Suprapubic skin (tissue), 3 donors: ENCODE measurements around the gene AGTRAP.

Source experiments
- EP300 ChIP-seq: sonication (generic); formaldehyde crosslinking; IDR thresholded peaks from one replicate; pipeline ENCODE4 v1.6.1; 2017; ENCODE audit warnings: antibody characterized with exemption
- TF ChIP-seq, protein P1 (sequence below), 2 donors: fragments of 200-600 bp in 1 of 2; fragments of 450-650 bp in 1 of 2; sonication (generic) in 1 of 2; IDR thresholded peaks; one replicate each; pipeline ENCODE4 v1.5.1; 2016 to 2019; ENCODE audit warnings: antibody characterized with exemption in 2 of 2, mild to moderate bottlenecking in 1 of 2, moderate library complexity in 1 of 2

DNA sequence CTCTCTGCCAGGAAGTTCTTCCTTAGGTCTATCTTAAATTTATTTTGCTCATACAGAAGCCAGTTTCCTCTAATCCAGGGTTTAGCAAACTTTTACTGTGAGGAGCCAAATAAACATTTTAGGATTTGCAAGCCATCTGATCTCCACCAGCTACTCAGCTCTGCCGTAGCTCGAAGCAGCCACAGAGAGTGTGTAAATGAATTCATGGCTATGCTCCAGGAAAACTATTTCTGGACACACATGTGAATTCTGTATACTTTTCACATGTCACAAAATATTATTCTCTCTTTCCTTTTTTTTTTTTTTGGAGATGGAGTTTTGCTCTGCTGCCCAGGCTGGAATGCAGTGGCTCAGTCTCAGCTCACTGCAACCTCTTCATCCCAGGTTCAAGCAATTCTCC is 13.4 kb upstream of the AGTRAP start:
- TF ChIP-seq, protein P1, sequence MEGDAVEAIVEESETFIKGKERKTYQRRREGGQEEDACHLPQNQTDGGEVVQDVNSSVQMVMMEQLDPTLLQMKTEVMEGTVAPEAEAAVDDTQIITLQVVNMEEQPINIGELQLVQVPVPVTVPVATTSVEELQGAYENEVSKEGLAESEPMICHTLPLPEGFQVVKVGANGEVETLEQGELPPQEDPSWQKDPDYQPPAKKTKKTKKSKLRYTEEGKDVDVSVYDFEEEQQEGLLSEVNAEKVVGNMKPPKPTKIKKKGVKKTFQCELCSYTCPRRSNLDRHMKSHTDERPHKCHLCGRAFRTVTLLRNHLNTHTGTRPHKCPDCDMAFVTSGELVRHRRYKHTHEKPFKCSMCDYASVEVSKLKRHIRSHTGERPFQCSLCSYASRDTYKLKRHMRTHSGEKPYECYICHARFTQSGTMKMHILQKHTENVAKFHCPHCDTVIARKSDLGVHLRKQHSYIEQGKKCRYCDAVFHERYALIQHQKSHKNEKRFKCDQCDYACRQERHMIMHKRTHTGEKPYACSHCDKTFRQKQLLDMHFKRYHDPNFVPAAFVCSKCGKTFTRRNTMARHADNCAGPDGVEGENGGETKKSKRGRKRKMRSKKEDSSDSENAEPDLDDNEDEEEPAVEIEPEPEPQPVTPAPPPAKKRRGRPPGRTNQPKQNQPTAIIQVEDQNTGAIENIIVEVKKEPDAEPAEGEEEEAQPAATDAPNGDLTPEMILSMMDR (IDR thresholded peaks at IDR 0.05), result no peak
- no peak for TF ChIP-seq EP300
